HEK293 (cell line): ENCODE results near the gene GALNT9.
A peak's percentile ranks its signal among the peaks of the same experiment; 100 is the strongest.

Source experiments
- CTCF ChIA-PET: fragments of 350-600 bp; formaldehyde crosslinking; extraction: SDS; loops from one replicate; lab custom pipeline; 2021; ENCODE audit warnings: antibody characterized with exemption; lab: Yijun Ruan, JAX
- POLR2A ChIA-PET: fragments of 300-600 bp; formaldehyde crosslinking; extraction: SDS; loops from one replicate; lab custom pipeline; 2020; ENCODE audit warnings: antibody characterized with exemption, inconsistent platforms; lab: Yijun Ruan, JAX
- H3K27ac ChIP-seq: fragments of 200-500 bp; sonication (Bioruptor generic); 2 replicates; pipeline ENCODE4 v1.5.1; 2014; ENCODE audit warnings: low read depth, low read length, control low read depth, inconsistent platforms; ENCODE audit errors: extremely low read depth
- H3K36me3 ChIP-seq, 2 experiments: fragments of 200-500 bp in 1 of 2; sonication (Bioruptor generic) in 1 of 2; 1 replicate in 1 of 2; 2 replicates in 1 of 2; pipeline ENCODE4 v1.5.1; 2014 to 2017; ENCODE audit warnings: inconsistent platforms in 2 of 2, low read length in 2 of 2; ENCODE audit not compliant: control insufficient read depth in 2 of 2, insufficient read depth in 1 of 2
- H3K4me1 ChIP-seq: fragments of 200-500 bp; sonication (Bioruptor generic); 2 replicates; pipeline ENCODE4 v1.5.1; 2014; ENCODE audit warnings: mild to moderate bottlenecking, low read length, inconsistent platforms; ENCODE audit not compliant: control insufficient read depth, insufficient read depth
- H3K4me3 ChIP-seq: 2 replicates; pipeline ENCODE4 v1.5.1; 2011; ENCODE audit warnings: low read depth, mild to moderate bottlenecking, control low read depth, low read length, moderate library complexity
- H3K9me3 ChIP-seq: fragments of 200-500 bp; sonication (Bioruptor generic); 2 replicates; pipeline ENCODE4 v1.5.1; 2014; ENCODE audit warnings: low read depth, low read length, inconsistent platforms; ENCODE audit not compliant: control insufficient read depth, insufficient read depth
- KLF1 ChIP-seq: fragments of 450-650 bp; formaldehyde crosslinking; IDR thresholded peaks from 2 replicates; pipeline ENCODE4 v1.5.1; 2016; ENCODE audit warnings: missing biosample characterization, missing genetic modification characterization
- KLF9 ChIP-seq: fragments of 450-650 bp; formaldehyde crosslinking; IDR thresholded peaks from 2 replicates; pipeline ENCODE4 v1.5.1; 2016; ENCODE audit warnings: missing biosample characterization, missing genetic modification characterization, low read depth
- PRDM1 ChIP-seq: fragments of 450-650 bp; formaldehyde crosslinking; IDR thresholded peaks from 2 replicates; pipeline ENCODE4; 2016; ENCODE audit warnings: missing biosample characterization, missing genetic modification characterization
- SALL2 ChIP-seq: fragments of 450-650 bp; formaldehyde crosslinking; IDR thresholded peaks from 2 replicates; pipeline ENCODE4 v1.5.0; 2017; ENCODE audit warnings: missing biosample characterization, mild to moderate bottlenecking, missing genetic modification characterization, borderline replicate concordance
- TRIM28 ChIP-seq: IDR thresholded peaks from 2 replicates; pipeline ENCODE4 v1.6.1; 2011; ENCODE audit warnings: low read length, control low read depth, borderline replicate concordance
- ZFP41 ChIP-seq: fragments of 450-650 bp; formaldehyde crosslinking; IDR thresholded peaks from 2 replicates; pipeline ENCODE4 v1.5.1; 2016; ENCODE audit warnings: missing biosample characterization, missing genetic modification characterization, borderline replicate concordance
- ZNF473 ChIP-seq: fragments of 450-650 bp; formaldehyde crosslinking; IDR thresholded peaks from 2 replicates; pipeline ENCODE4 v1.5.1; 2017; ENCODE audit warnings: missing biosample characterization, missing genetic modification characterization
- TF ChIP-seq, protein P1 (sequence below): fragments of 450-650 bp; formaldehyde crosslinking; IDR thresholded peaks from 2 replicates; pipeline ENCODE4 v1.5.1; 2016; ENCODE audit warnings: missing biosample characterization, missing genetic modification characterization
- TF ChIP-seq, protein P2 (sequence below): fragments of 450-650 bp; formaldehyde crosslinking; IDR thresholded peaks from 2 replicates; pipeline ENCODE4 v1.5.1; 2017; ENCODE audit warnings: missing biosample characterization, missing genetic modification characterization
- TF ChIP-seq, protein P3 (sequence below): fragments of 450-650 bp; IDR thresholded peaks from 2 replicates; pipeline ENCODE4 v1.5.1; 2018; ENCODE audit warnings: missing biosample characterization, mild to moderate bottlenecking, missing genetic modification characterization
- TF ChIP-seq, protein P4 (sequence below): fragments of 450-650 bp; IDR thresholded peaks from 2 replicates; pipeline ENCODE4 v1.5.1; 2018; ENCODE audit warnings: missing biosample characterization, missing genetic modification characterization
- TF ChIP-seq, protein P5 (sequence below): fragments of 450-650 bp; formaldehyde crosslinking; IDR thresholded peaks from 2 replicates; pipeline ENCODE4 v1.5.1; 2016; ENCODE audit warnings: missing biosample characterization, missing genetic modification characterization
- TF ChIP-seq, protein P6 (sequence below): fragments of 450-650 bp; formaldehyde crosslinking; IDR thresholded peaks from 2 replicates; pipeline ENCODE4 v1.5.1; 2016; ENCODE audit warnings: missing biosample characterization, missing genetic modification characterization

The GALNT9 gene

DNA sequence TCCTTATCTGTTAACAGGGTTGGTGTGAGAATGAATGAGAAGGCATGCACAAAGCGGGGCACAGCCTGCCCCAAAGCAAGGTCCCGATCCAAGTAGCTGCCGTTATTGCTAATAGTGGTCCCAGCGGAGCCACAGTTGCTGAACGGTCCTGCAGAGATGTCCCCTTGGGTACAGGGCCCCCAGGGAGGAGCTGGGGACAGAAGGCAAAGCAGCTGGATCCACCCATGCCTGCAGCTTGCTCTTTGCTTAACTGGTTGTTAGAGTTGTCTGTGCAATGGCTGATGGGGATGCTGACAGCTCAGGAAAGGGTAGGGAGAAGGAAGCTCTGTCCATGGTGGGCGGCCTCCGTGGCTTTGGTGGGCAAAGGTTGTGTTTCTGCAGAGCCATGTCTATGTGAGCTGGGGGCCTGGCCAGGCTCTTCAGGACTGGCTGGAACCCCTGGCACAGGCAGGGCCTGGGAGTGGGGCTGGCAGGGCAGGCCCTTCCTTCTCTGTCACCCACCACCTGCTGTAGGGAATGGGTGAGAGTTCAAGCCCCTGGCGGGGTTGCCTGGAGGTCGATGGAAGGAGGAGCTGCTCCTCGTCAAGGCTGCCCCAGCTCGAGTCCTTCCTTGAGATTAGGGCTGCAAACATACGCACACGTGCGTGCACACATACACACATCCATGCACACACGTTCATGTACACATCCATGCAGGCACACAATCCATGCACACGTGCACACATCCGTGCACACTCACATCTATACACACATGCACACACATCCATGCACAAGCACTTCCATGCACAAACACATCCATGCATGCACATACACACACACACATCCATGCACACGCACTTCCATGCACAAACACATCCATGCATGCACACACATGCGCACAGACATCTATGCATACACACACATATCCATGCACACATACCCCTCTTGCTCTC, 149.7 kb downstream of the GALNT9 start:
- no peaks in the 10 kb centered on the region for H3K4me1 ChIP-seq
- ChIA-PET CTCF (interaction anchor here (0.7 to 1.7 kb wide), 4 partner anchors 10 to 59 kb away, joined by 4 read pairs; no protein-coding TSS in a partner anchor), POLR2A (no interaction called here)
- H3K9me3 ChIP-seq: no peaks in the 10 kb centered on the region
- TF ChIP-seq ZFP41 (tag by site-specific recombination) (no peak), SALL2 (tag by site-specific recombination) (no peak), TRIM28 (no peak), ZNF473 (tag by site-specific recombination) (no peak), PRDM1 (no peak)
- TF ChIP-seq, protein P1, sequence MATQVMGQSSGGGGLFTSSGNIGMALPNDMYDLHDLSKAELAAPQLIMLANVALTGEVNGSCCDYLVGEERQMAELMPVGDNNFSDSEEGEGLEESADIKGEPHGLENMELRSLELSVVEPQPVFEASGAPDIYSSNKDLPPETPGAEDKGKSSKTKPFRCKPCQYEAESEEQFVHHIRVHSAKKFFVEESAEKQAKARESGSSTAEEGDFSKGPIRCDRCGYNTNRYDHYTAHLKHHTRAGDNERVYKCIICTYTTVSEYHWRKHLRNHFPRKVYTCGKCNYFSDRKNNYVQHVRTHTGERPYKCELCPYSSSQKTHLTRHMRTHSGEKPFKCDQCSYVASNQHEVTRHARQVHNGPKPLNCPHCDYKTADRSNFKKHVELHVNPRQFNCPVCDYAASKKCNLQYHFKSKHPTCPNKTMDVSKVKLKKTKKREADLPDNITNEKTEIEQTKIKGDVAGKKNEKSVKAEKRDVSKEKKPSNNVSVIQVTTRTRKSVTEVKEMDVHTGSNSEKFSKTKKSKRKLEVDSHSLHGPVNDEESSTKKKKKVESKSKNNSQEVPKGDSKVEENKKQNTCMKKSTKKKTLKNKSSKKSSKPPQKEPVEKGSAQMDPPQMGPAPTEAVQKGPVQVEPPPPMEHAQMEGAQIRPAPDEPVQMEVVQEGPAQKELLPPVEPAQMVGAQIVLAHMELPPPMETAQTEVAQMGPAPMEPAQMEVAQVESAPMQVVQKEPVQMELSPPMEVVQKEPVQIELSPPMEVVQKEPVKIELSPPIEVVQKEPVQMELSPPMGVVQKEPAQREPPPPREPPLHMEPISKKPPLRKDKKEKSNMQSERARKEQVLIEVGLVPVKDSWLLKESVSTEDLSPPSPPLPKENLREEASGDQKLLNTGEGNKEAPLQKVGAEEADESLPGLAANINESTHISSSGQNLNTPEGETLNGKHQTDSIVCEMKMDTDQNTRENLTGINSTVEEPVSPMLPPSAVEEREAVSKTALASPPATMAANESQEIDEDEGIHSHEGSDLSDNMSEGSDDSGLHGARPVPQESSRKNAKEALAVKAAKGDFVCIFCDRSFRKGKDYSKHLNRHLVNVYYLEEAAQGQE: peak; percentile 89
- TF ChIP-seq, protein P2, sequence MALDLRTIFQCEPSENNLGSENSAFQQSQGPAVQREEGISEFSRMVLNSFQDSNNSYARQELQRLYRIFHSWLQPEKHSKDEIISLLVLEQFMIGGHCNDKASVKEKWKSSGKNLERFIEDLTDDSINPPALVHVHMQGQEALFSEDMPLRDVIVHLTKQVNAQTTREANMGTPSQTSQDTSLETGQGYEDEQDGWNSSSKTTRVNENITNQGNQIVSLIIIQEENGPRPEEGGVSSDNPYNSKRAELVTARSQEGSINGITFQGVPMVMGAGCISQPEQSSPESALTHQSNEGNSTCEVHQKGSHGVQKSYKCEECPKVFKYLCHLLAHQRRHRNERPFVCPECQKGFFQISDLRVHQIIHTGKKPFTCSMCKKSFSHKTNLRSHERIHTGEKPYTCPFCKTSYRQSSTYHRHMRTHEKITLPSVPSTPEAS (tag by site-specific recombination): peak; percentile 78
- TF ChIP-seq, protein P3, sequence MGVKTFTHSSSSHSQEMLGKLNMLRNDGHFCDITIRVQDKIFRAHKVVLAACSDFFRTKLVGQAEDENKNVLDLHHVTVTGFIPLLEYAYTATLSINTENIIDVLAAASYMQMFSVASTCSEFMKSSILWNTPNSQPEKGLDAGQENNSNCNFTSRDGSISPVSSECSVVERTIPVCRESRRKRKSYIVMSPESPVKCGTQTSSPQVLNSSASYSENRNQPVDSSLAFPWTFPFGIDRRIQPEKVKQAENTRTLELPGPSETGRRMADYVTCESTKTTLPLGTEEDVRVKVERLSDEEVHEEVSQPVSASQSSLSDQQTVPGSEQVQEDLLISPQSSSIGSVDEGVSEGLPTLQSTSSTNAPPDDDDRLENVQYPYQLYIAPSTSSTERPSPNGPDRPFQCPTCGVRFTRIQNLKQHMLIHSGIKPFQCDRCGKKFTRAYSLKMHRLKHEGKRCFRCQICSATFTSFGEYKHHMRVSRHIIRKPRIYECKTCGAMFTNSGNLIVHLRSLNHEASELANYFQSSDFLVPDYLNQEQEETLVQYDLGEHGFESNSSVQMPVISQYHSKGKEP: no peak
- TF ChIP-seq, protein P4, sequence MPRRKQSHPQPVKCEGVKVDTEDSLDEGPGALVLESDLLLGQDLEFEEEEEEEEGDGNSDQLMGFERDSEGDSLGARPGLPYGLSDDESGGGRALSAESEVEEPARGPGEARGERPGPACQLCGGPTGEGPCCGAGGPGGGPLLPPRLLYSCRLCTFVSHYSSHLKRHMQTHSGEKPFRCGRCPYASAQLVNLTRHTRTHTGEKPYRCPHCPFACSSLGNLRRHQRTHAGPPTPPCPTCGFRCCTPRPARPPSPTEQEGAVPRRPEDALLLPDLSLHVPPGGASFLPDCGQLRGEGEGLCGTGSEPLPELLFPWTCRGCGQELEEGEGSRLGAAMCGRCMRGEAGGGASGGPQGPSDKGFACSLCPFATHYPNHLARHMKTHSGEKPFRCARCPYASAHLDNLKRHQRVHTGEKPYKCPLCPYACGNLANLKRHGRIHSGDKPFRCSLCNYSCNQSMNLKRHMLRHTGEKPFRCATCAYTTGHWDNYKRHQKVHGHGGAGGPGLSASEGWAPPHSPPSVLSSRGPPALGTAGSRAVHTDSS (tag by site-specific recombination): no peak
- TF ChIP-seq, all 188 proteins: peak for 2
- Histone ChIP-seq H3K36me3 (no peaks in the 10 kb centered on the region), H3K27ac (no peak overlapping the region), H3K4me3 (no peak overlapping the region)

DNA sequence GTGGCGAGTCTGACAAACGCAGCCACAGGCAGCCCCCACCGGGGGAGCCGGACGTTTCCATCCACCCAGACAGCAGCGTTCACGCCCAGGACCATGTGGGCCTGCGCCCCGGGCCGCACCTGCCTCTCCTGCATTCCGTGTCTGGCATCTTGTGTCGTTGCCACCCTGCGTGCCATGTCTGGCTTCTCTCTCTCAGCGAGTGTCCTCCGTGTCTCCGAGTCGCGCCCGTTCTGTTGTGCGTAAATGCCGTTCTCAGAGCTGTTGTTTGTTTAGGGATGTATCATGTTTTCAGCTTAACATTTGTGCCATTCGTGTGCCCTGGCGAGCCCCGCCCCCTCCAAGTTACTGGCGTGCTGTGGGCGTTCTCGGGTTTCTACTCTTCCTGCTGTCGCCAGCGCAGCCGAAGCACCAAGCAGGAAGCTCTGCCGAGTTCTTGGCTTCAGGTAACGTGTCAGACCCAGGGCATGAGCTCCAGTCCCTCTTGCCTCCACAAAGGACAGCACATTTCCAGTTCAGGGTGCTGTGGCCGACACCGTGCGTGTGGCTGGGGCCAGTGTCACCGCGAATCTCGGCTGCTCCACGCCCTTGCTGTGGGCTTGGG, 150.5 kb downstream of the GALNT9 start:
- Histone ChIP-seq H3K36me3 (no peaks in the 10 kb centered on the region), H3K9me3 (no peaks in the 10 kb centered on the region), H3K4me1 (no peaks in the 10 kb centered on the region), H3K27ac (no peak overlapping the region), H3K4me3 (no peak overlapping the region)
- ChIA-PET CTCF (interaction anchor here (0.6 to 1.7 kb wide), 5 partner anchors 11 to 250 kb away, joined by 4 read pairs; no protein-coding TSS in a partner anchor), POLR2A (no interaction called here)
- TF ChIP-seq KLF9 (tag by site-specific recombination) (peak; percentile 40; the same call in 1 of the 2 replicates), KLF1 (peak; percentile 39; the same call in 1 of the 2 replicates)
- TF ChIP-seq, protein P5, sequence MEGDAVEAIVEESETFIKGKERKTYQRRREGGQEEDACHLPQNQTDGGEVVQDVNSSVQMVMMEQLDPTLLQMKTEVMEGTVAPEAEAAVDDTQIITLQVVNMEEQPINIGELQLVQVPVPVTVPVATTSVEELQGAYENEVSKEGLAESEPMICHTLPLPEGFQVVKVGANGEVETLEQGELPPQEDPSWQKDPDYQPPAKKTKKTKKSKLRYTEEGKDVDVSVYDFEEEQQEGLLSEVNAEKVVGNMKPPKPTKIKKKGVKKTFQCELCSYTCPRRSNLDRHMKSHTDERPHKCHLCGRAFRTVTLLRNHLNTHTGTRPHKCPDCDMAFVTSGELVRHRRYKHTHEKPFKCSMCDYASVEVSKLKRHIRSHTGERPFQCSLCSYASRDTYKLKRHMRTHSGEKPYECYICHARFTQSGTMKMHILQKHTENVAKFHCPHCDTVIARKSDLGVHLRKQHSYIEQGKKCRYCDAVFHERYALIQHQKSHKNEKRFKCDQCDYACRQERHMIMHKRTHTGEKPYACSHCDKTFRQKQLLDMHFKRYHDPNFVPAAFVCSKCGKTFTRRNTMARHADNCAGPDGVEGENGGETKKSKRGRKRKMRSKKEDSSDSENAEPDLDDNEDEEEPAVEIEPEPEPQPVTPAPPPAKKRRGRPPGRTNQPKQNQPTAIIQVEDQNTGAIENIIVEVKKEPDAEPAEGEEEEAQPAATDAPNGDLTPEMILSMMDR (tag by site-specific recombination): peak; percentile 11; the same call in 1 of the 2 replicates
- TF ChIP-seq, protein P6, sequence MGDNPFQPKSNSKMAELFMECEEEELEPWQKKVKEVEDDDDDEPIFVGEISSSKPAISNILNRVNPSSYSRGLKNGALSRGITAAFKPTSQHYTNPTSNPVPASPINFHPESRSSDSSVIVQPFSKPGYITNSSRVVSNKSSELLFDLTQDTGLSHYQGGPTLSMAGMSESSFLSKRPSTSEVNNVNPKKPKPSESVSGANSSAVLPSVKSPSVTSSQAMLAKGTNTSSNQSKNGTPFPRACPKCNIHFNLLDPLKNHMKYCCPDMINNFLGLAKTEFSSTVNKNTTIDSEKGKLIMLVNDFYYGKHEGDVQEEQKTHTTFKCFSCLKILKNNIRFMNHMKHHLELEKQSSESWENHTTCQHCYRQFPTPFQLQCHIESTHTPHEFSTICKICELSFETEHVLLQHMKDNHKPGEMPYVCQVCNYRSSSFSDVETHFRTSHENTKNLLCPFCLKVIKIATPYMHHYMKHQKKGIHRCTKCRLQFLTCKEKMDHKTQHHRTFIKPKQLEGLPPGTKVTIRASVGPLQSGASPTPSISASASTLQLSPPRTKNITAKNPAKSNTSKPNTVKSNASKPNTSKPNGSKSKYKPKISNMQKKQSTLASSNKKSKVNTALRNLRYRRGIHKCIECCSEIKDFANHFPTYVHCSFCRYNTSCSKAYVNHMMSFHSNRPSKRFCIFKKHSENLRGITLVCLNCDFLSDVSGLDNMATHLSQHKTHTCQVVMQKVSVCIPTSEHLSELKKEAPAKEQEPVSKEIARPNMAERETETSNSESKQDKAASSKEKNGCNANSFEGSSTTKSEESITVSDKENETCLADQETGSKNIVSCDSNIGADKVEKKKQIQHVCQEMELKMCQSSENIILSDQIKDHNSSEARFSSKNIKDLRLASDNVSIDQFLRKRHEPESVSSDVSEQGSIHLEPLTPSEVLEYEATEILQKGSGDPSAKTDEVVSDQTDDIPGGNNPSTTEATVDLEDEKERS (tag by site-specific recombination): no peak
